ENCODE measurements around the gene MAVS. TPM values are rescaled to one million over a fixed set of nuclear protein-coding genes. Genes with fewer than 3 reads are reported as not detected.

Gene MAVS
- total and polyA plus RNA-seq, 9 of the 15 experiments (the other 6 are each of a cell fraction or from before 2014, with no cell fraction given), result 1.6 to 22.0 (median 11.3) TPM

- TF ChIP-seq ZNF766 (CRISPR knock-in tag; conservative IDR thresholded peaks at IDR 0.05) (no peak), MAX (CRISPR knock-in tag; IDR thresholded peaks at IDR 0.05) (peak; percentile 97), ZBTB49 (CRISPR knock-in tag; IDR thresholded peaks at IDR 0.05; ENCODE audit: borderline replicate concordance) (0 out of 2 replicates have a peak, but pooled peaks have one; percentile 30), TOE1 (IDR thresholded peaks at IDR 0.05; ENCODE audit: borderline replicate concordance) (no peak), TOE1 (CRISPR knock-in tag; IDR thresholded peaks at IDR 0.05; ENCODE audit: borderline replicate concordance, low read depth) (no peak), MAZ (CRISPR knock-in tag; conservative IDR thresholded peaks at IDR 0.05 in 1 of 2, IDR thresholded peaks at IDR 0.05 in 1 of 2) (peak; percentile 67 to 78; a peak in 3 of 4 replicates), ZNF217 (CRISPR knock-in tag; IDR thresholded peaks at IDR 0.05) (no peak), CAMTA2 (CRISPR knock-in tag; conservative IDR thresholded peaks at IDR 0.05) (no peak), ZKSCAN3 (CRISPR knock-in tag; IDR thresholded peaks at IDR 0.05) (no peak), POLR2G (IDR thresholded peaks at IDR 0.05; ENCODE audit: low read depth, low read length) (peak; percentile 93), ILF3 (IDR thresholded peaks at IDR 0.05; ENCODE audit: borderline replicate concordance) (no peak), IRF9 (tag; IDR thresholded peaks at IDR 0.05) (no peak)
- TF ChIP-seq, protein P1, sequence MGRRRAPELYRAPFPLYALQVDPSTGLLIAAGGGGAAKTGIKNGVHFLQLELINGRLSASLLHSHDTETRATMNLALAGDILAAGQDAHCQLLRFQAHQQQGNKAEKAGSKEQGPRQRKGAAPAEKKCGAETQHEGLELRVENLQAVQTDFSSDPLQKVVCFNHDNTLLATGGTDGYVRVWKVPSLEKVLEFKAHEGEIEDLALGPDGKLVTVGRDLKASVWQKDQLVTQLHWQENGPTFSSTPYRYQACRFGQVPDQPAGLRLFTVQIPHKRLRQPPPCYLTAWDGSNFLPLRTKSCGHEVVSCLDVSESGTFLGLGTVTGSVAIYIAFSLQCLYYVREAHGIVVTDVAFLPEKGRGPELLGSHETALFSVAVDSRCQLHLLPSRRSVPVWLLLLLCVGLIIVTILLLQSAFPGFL (CRISPR knock-in tag; IDR thresholded peaks at IDR 0.05), result no peak
- TF ChIP-seq, protein P2, sequence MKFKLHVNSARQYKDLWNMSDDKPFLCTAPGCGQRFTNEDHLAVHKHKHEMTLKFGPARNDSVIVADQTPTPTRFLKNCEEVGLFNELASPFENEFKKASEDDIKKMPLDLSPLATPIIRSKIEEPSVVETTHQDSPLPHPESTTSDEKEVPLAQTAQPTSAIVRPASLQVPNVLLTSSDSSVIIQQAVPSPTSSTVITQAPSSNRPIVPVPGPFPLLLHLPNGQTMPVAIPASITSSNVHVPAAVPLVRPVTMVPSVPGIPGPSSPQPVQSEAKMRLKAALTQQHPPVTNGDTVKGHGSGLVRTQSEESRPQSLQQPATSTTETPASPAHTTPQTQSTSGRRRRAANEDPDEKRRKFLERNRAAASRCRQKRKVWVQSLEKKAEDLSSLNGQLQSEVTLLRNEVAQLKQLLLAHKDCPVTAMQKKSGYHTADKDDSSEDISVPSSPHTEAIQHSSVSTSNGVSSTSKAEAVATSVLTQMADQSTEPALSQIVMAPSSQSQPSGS (CRISPR knock-in tag; IDR thresholded peaks at IDR 0.05), result no peak
- TF ChIP-seq, protein P3, sequence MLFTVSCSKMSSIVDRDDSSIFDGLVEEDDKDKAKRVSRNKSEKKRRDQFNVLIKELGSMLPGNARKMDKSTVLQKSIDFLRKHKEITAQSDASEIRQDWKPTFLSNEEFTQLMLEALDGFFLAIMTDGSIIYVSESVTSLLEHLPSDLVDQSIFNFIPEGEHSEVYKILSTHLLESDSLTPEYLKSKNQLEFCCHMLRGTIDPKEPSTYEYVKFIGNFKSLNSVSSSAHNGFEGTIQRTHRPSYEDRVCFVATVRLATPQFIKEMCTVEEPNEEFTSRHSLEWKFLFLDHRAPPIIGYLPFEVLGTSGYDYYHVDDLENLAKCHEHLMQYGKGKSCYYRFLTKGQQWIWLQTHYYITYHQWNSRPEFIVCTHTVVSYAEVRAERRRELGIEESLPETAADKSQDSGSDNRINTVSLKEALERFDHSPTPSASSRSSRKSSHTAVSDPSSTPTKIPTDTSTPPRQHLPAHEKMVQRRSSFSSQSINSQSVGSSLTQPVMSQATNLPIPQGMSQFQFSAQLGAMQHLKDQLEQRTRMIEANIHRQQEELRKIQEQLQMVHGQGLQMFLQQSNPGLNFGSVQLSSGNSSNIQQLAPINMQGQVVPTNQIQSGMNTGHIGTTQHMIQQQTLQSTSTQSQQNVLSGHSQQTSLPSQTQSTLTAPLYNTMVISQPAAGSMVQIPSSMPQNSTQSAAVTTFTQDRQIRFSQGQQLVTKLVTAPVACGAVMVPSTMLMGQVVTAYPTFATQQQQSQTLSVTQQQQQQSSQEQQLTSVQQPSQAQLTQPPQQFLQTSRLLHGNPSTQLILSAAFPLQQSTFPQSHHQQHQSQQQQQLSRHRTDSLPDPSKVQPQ (CRISPR knock-in tag; IDR thresholded peaks at IDR 0.05; ENCODE audit: borderline replicate concordance), result no peak
Measured at GRCh38 chr20:3846740-3847428, at the start of gene MAVS (continued).
